ENCODE results near the gene MDGA2. TPM values are rescaled to one million over a fixed set of nuclear protein-coding genes. Genes with fewer than 3 reads are reported as not detected.

The MDGA2 gene
- total and polyA plus RNA-seq, 9 of the 15 experiments (the other 6 are each of a cell fraction or from before 2014, with no cell fraction given), result 0.01 to 0.18 (median 0.03) TPM; not detected in 5

GRCh38 chr14:47447076-47447475, 228.3 kb downstream of the MDGA2 start:
- Histone ChIP-seq H3K9me3 (replicated peaks; ENCODE audit: control insufficient read depth, insufficient read depth, low read depth, low read length) (no peaks in the 10 kb centered on the region), H3K9me1 (ENCODE audit: control insufficient read depth, insufficient read depth, low read length) (no peaks in the 10 kb centered on the region), H3K9ac (ENCODE audit: insufficient read depth in 1 of 2, low read depth in 2 of 2, low read length in 2 of 2) (no peak overlapping the region), H3K4me3 (no peak overlapping the region), H3K4me2 (ENCODE audit: insufficient read depth, low read length) (no peak overlapping the region), H3K27me3 (ENCODE audit: control insufficient read depth in 2 of 2, insufficient read depth in 2 of 2, low read length in 2 of 2) (no peaks in the 10 kb centered on the region), H4K20me1 (replicated peaks; ENCODE audit: control insufficient read depth, insufficient read depth, low read length) (no peaks in the 10 kb centered on the region), H3K27ac (ENCODE audit: extremely low read depth, low read depth, low read length) (no peak overlapping the region), H2AFZ (ENCODE audit: low read depth, low read length) (no peak overlapping the region), H3K79me2 (ENCODE audit: control insufficient read depth, insufficient read depth, low read length) (no peaks in the 10 kb centered on the region), H3K4me1 (replicated peaks in 1 of 2; ENCODE audit: control insufficient read depth in 2 of 2, insufficient read depth in 2 of 2, low read length in 2 of 2) (no peaks in the 10 kb centered on the region), H3K36me3 (ENCODE audit: control insufficient read depth, insufficient read depth, low read length) (no peaks in the 10 kb centered on the region)
- BruUV-seq (replicated peaks), result no TSS peak
- in situ Hi-C loops (cut with MboI), result no loop called here
- 0% methylated on average over 1 of the region's 3 CpGs for WGBS (ENCODE audit: insufficient coverage, low coverage, missing lambda C conversion rate)
- FAIRE-seq, result no peak
- DNase-seq (ENCODE audit: extremely low read depth in 1 of 4, low spot score in 3 of 4), result no peak
- no peak for ATAC-seq
- CTCF ChIA-PET (ENCODE audit: low intra/inter-chr PET ratio), result no interaction called here
- POLR2A ChIA-PET, result no interaction called here
- TF ChIP-seq MCM3 (IDR thresholded peaks at IDR 0.05) (no peak), HMG20A (CRISPR knock-in tag; conservative IDR thresholded peaks at IDR 0.05) (no peak), RBM34 (IDR thresholded peaks at IDR 0.05; ENCODE audit: borderline replicate concordance, insufficient read depth, low read length) (no peak), BRD4 (IDR thresholded peaks at IDR 0.05) (no peak), FOXK2 (conservative IDR thresholded peaks at IDR 0.05 in 1 of 2, IDR thresholded peaks at IDR 0.05 in 1 of 2; ENCODE audit: low read depth in 2 of 2) (no peak), ZC3H8 (IDR thresholded peaks at IDR 0.05) (no peak), NBN (IDR thresholded peaks at IDR 0.05; ENCODE audit: low read depth) (no peak), MBD2 (IDR thresholded peaks at IDR 0.05; ENCODE audit: borderline replicate concordance, low read depth) (no peak), ZNF431 (CRISPR knock-in tag; IDR thresholded peaks at IDR 0.05) (no peak), PTTG1 (tag; IDR thresholded peaks at IDR 0.05; ENCODE audit: low read depth) (no peak), NCOA1 (IDR thresholded peaks at IDR 0.05; ENCODE audit: low read depth) (no peak), GTF2F1 (IDR thresholded peaks at IDR 0.05; ENCODE audit: low read depth, low read length) (no peak), SP1 (CRISPR knock-in tag; IDR thresholded peaks at IDR 0.05) (no peak)
- TF ChIP-seq, protein P1, sequence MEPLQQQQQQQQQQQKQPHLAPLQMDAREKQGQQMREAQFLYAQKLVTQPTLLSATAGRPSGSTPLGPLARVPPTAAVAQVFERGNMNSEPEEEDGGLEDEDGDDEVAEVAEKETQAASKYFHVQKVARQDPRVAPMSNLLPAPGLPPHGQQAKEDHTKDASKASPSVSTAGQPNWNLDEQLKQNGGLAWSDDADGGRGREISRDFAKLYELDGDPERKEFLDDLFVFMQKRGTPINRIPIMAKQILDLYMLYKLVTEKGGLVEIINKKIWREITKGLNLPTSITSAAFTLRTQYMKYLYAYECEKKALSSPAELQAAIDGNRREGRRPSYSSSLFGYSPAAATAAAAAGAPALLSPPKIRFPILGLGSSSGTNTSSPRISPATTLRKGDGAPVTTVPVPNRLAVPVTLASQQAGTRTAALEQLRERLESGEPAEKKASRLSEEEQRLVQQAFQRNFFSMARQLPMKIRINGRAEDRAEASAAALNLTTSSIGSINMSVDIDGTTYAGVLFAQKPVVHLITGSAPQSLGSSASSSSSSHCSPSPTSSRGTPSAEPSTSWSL (CRISPR knock-in tag; IDR thresholded peaks at IDR 0.05; ENCODE audit: borderline replicate concordance), result no peak
- TF ChIP-seq, protein P2, sequence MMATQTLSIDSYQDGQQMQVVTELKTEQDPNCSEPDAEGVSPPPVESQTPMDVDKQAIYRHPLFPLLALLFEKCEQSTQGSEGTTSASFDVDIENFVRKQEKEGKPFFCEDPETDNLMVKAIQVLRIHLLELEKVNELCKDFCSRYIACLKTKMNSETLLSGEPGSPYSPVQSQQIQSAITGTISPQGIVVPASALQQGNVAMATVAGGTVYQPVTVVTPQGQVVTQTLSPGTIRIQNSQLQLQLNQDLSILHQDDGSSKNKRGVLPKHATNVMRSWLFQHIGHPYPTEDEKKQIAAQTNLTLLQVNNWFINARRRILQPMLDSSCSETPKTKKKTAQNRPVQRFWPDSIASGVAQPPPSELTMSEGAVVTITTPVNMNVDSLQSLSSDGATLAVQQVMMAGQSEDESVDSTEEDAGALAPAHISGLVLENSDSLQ (IDR thresholded peaks at IDR 0.05), result no peak
- intact Hi-C loops (cut with micrococcal nuclease), result no loop called here

All from K562 (cell line).